ENCODE results near the gene CCDC110. TPM values are rescaled to one million over a fixed set of nuclear protein-coding genes. Genes with fewer than 3 reads are reported as not detected.

CCDC110 gene
- total and polyA plus RNA-seq, 2 of the 13 experiments (the other 11 are each of a cell fraction or from before 2014, with no cell fraction given) = not detected

DNA sequence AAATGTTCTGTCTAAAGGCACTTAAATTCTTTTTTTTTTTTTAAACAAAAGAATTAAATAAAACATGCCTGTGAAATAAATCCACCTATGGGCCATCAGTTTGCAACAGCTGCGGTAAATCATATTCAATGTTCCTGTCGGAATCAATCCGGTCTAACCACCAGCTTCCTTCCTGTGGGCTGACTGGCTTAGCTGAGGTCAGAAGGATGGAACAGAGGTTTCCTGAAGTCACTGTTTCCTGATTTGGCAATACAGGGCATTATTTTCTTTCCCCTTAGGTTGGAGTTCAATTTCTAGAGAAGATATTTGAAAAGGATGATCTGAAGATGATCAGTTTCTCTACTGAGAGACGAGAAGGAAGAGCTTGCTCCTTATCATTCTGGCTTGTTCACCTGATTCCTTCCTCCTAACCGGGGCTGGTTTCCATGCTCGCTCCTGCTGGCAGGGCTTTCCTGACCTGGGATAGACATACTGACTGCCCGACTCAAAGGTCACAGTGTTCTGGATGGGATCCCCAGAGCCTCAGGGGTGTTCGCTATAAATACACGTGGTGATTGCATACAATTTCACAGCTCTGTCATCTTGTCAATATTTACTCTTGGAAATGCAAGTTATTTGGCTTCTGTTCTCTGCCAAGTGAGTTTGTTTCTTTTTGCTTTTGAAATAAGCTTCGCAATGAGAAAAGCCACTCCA, 42.1 kb upstream of the CCDC110 start:
- H4K20me1 ChIP-seq (ENCODE audit: insufficient read depth, low read length) = no peaks in the 10 kb centered on the region
- intact Hi-C loops (cut with micrococcal nuclease; ENCODE audit: unreplicated experiment) = loop anchor here (5.0 kb wide), 1 partner anchor 41 kb away; the partner anchor contains the start of gene CCDC110
- H3K4me1 ChIP-seq (ENCODE audit: insufficient read depth, low read length) = peaks cover 23% of the 10 kb centered on the region
- DNase-seq (ENCODE audit: low spot score) = peak; percentile 73
- H3K9me3 ChIP-seq (ENCODE audit: low read length) = no peaks in the 10 kb centered on the region
- H3K27me3 ChIP-seq (ENCODE audit: control insufficient read depth in 1 of 2, insufficient read depth in 2 of 2, low read length in 2 of 2) = no peaks in the 10 kb centered on the region
- BruUV-seq (replicated peaks) = TSS peak; percentile 64
- in situ Hi-C loops (cut with HindIII; ENCODE audit: extremely low pct_ligation_motif_present, low pct_unique_long_range_greater_than_20kb) = loop anchor here (10.0 kb wide), 1 partner anchor 81 kb away; no protein-coding TSS in a partner anchor
- POLR2A ChIA-PET = interaction anchor here (1.2 to 1.5 kb wide), 6 partner anchors 10 to 53 kb away, joined by 3 to 8 read pairs (median 4); partner anchors contain the start of gene PDLIM3
- no peaks in the 10 kb centered on the region for H3K79me2 ChIP-seq (ENCODE audit: insufficient read depth, low read length)
- CTCF ChIA-PET (ENCODE audit: low intra/inter-chr PET ratio, low total read pairs) = no interaction called here
- peak overlapping the region; percentile 69 for H3K4me2 ChIP-seq (ENCODE audit: low read depth, low read length)
- WGBS (ENCODE audit: low lambda C conversion rate) = 10% methylated on average over 10 of the region's 10 CpGs
- no peaks in the 10 kb centered on the region for H3K36me3 ChIP-seq (replicated peaks in 1 of 2; ENCODE audit: control insufficient read depth in 1 of 2, insufficient read depth in 2 of 2, low read length in 2 of 2)
- peak overlapping the region in 2 of 3 experiments; percentile 19 to 24; a peak in 4 of 6 replicates for H3K4me3 ChIP-seq (replicated peaks in 1 of 3; ENCODE audit: insufficient read depth in 1 of 3, low read depth in 2 of 3, low read length in 3 of 3)
- peak overlapping the region; percentile 38; the same call in 1 of the 2 replicates for H3K9ac ChIP-seq (ENCODE audit: insufficient read depth, low read depth, low read length)
- no peak overlapping the region for H2AFZ ChIP-seq (ENCODE audit: low read length)
- peak; percentile 74 for FAIRE-seq
- peak; percentile 100 for ATAC-seq
- H3K27ac ChIP-seq (ENCODE audit: extremely low read length, insufficient read depth, low read length) = peak overlapping the region; percentile 59
- TF ChIP-seq, protein P1, sequence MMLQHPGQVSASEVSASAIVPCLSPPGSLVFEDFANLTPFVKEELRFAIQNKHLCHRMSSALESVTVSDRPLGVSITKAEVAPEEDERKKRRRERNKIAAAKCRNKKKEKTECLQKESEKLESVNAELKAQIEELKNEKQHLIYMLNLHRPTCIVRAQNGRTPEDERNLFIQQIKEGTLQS (CRISPR knock-in tag; IDR thresholded peaks at IDR 0.05) = 0 out of 2 replicates have a peak, but pooled peaks have one; percentile 23
- TF ChIP-seq, protein P2, sequence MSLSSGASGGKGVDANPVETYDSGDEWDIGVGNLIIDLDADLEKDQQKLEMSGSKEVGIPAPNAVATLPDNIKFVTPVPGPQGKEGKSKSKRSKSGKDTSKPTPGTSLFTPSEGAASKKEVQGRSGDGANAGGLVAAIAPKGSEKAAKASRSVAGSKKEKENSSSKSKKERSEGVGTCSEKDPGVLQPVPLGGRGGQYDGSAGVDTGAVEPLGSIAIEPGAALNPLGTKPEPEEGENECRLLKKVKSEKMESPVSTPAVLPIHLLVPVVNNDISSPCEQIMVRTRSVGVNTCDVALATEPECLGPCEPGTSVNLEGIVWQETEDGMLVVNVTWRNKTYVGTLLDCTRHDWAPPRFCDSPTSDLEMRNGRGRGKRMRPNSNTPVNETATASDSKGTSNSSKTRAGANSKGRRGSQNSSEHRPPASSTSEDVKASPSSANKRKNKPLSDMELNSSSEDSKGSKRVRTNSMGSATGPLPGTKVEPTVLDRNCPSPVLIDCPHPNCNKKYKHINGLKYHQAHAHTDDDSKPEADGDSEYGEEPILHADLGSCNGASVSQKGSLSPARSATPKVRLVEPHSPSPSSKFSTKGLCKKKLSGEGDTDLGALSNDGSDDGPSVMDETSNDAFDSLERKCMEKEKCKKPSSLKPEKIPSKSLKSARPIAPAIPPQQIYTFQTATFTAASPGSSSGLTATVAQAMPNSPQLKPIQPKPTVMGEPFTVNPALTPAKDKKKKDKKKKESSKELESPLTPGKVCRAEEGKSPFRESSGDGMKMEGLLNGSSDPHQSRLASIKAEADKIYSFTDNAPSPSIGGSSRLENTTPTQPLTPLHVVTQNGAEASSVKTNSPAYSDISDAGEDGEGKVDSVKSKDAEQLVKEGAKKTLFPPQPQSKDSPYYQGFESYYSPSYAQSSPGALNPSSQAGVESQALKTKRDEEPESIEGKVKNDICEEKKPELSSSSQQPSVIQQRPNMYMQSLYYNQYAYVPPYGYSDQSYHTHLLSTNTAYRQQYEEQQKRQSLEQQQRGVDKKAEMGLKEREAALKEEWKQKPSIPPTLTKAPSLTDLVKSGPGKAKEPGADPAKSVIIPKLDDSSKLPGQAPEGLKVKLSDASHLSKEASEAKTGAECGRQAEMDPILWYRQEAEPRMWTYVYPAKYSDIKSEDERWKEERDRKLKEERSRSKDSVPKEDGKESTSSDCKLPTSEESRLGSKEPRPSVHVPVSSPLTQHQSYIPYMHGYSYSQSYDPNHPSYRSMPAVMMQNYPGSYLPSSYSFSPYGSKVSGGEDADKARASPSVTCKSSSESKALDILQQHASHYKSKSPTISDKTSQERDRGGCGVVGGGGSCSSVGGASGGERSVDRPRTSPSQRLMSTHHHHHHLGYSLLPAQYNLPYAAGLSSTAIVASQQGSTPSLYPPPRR (CRISPR knock-in tag; IDR thresholded peaks at IDR 0.05; ENCODE audit: borderline replicate concordance) = peak; percentile 48; the same call in 1 of the 2 replicates
- TF ChIP-seq SOX5 (CRISPR knock-in tag; IDR thresholded peaks at IDR 0.05; ENCODE audit: borderline replicate concordance) (peak; percentile 66; the same call in 1 of the 2 replicates), MEF2D (CRISPR knock-in tag; IDR thresholded peaks at IDR 0.05) (0 out of 2 replicates have a peak, but pooled peaks have one; percentile 49), HHEX (CRISPR knock-in tag; IDR thresholded peaks at IDR 0.05) (peak; percentile 44; the same call in 1 of the 2 replicates), ZFY (CRISPR knock-in tag; IDR thresholded peaks at IDR 0.05) (0 out of 2 replicates have a peak, but pooled peaks have one; percentile 18), ZNF781 (CRISPR knock-in tag; IDR thresholded peaks at IDR 0.05; ENCODE audit: borderline replicate concordance, not compliant biosample characterization) (no peak), SOX6 (IDR thresholded peaks at IDR 0.05) (no peak), SOX6 (CRISPR knock-in tag; IDR thresholded peaks at IDR 0.05) (peak; percentile 74; the same call in 1 of the 2 replicates), ZNF737 (CRISPR knock-in tag; IDR thresholded peaks at IDR 0.05; ENCODE audit: borderline replicate concordance) (no peak)
- TF ChIP-seq, protein P3, sequence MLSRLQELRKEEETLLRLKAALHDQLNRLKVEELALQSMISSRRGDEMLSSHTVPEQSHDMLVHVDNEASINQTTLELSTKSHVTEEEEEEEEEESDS (CRISPR knock-in tag; IDR thresholded peaks at IDR 0.05; ENCODE audit: borderline replicate concordance) = no peak
- TF ChIP-seq, protein P4, sequence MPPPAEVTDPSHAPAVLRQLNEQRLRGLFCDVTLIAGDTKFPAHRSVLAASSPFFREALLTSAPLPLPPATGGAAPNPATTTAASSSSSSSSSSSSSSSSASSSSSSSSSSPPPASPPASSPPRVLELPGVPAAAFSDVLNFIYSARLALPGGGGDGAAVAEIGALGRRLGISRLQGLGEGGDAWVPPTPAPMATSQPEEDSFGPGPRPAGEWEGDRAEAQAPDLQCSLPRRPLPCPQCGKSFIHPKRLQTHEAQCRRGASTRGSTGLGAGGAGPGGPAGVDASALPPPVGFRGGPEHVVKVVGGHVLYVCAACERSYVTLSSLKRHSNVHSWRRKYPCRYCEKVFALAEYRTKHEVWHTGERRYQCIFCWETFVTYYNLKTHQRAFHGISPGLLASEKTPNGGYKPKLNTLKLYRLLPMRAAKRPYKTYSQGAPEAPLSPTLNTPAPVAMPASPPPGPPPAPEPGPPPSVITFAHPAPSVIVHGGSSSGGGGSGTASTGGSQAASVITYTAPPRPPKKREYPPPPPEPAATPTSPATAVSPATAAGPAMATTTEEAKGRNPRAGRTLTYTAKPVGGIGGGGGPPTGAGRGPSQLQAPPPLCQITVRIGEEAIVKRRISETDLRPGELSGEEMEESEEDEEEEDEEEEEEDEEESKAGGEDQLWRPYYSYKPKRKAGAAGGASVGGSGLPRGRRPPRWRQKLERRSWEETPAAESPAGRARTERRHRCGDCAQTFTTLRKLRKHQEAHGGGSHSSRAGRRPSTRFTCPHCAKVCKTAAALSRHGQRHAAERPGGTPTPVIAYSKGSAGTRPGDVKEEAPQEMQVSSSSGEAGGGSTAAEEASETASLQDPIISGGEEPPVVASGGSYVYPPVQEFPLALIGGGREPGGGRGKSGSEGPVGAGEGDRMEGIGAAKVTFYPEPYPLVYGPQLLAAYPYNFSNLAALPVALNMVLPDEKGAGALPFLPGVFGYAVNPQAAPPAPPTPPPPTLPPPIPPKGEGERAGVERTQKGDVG (CRISPR knock-in tag; IDR thresholded peaks at IDR 0.05; ENCODE audit: borderline replicate concordance) = no peak
- TF ChIP-seq, protein P5, sequence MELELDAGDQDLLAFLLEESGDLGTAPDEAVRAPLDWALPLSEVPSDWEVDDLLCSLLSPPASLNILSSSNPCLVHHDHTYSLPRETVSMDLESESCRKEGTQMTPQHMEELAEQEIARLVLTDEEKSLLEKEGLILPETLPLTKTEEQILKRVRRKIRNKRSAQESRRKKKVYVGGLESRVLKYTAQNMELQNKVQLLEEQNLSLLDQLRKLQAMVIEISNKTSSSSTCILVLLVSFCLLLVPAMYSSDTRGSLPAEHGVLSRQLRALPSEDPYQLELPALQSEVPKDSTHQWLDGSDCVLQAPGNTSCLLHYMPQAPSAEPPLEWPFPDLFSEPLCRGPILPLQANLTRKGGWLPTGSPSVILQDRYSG (CRISPR knock-in tag; IDR thresholded peaks at IDR 0.05) = no peak
